GM19351 (cell line): ENCODE measurements around the gene KIF2C.
A peak's percentile ranks its signal among the peaks of the same experiment; 100 is the strongest.
"Not testable (repeated sequence)": the region's sequence is repeated elsewhere in the genome, so short reads cannot be mapped to it uniquely, and the experiment has no call there.

Experiments
- ATAC-seq: cut with Tn5 transposase; IDR thresholded peaks from one replicate; pipeline ENCODE4 v1.9.1; 2021; ENCODE audit warnings: mild to moderate bottlenecking, moderate library complexity; ENCODE audit not compliant: unreplicated experiment

Gene KIF2C

GRCh38 chr1:44739307-44740178, at the start of gene KIF2C:
TSS of gene KIF2C (plus strand) at chr1:44739837. CDS start at chr1:44739933, 96 bp downstream.
- ATAC-seq = peak; percentile 98

- ATAC-seq = no peak
These were observed 46.5 kb upstream of the KIF2C start for GRCh38 chr1:44693159-44693558.

DNA sequence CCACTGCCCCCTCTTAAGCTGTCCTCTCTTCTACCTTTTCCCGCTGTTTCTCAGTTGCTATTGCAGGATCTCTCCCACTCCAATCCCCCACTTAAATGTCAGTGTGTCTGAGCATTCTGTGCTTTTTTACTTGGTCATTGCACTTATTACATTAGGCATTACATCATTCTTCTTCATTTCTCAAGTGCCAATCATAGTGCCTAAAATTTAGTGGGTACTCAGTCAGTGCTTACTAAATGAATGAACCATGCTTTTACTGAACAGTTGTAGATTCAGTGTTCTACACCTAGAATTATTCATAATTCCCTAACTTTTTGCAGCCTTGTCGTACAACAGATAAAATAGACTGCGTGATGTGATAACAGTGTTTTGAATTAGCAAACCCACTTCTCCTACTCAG, 45.7 kb upstream of the KIF2C start:
- ATAC-seq = no peak

DNA sequence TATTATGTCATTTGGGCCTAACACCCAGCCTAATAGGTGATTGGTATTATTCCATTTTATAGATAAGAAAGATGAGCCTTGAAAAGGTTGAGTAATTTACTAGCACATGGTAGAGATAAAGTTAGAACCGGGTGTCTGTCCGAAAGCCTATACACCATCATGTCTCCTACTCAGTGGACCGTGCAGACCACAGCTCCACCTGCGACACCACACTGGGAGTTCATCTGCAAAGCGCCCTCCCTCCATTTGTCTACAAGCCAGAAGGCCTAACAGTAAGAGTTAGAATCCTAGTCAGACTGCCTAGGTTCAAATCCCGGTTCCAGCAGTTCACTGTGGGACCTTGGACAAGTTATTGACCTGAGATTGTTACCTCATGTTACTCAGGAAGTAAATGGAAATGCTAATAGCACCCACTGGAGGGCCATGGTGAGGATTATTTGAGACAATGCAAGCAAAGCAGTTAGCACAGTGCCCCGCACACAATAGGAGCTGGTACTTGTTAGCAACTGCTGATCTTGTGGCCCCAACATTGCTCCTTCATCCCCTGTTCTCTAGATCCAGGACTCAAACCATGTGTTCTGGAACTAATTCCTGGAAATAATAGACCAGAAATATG, 44.7 kb upstream of the KIF2C start:
- ATAC-seq = peak; percentile 75

- ATAC-seq = no peak
These were observed 44.0 kb upstream of the KIF2C start for GRCh38 chr1:44695671-44696070.

- ATAC-seq = no peak
These were observed 43.5 kb upstream of the KIF2C start for GRCh38 chr1:44696101-44696500.

- no peak for ATAC-seq
These were observed 42.8 kb upstream of the KIF2C start for GRCh38 chr1:44696789-44697345.

DNA sequence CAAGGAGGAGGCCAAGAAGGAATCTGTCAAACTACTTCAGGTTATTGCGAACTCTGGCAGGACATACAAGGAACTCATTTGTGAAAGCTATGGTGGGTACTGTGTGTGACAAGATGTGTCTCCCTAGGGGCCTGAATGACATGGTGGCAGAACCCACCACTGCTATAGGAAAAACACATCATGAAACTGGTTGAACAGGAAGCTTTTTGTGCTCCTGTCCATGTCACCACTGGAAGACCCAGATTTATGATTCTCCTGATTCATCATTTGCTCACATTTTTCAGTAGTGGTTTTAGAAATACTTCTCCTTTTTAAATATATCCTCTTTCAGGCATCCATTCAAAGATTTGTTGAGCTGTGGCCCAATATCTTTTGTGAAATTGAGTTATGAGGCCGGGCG, 41.5 kb upstream of the KIF2C start:
- ATAC-seq = no peak

GRCh38 chr1:44699375-44699774, 40.3 kb upstream of the KIF2C start:
- not testable (repeated sequence) for ATAC-seq

DNA sequence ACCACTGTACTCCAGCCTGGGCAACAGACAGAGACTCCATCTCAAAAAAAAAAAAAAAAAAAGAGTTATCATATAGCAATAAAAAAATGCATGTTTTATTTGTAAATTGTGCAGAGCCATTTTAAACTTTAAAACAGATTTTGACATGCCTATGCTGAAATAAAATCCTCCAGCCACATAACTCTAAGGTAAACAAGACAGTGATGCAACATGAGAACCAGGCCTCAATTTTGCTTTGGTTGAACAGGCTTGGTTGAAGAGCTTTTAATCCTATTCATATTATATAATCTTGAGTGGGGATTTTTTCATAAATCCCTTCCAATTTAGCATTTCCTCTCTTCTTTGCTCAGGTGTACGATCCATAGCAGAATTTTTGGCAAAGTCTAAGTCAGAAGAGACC, 39.1 kb upstream of the KIF2C start:
- ATAC-seq = no peak

GRCh38 chr1:44701141-44701573, 38.5 kb upstream of the KIF2C start:
- ATAC-seq = no peak

- ATAC-seq = no peak
These were observed 34.2 kb upstream of the KIF2C start for GRCh38 chr1:44705470-44705869.

- no peak for ATAC-seq
These were observed 33.7 kb upstream of the KIF2C start for GRCh38 chr1:44705938-44706337.

DNA sequence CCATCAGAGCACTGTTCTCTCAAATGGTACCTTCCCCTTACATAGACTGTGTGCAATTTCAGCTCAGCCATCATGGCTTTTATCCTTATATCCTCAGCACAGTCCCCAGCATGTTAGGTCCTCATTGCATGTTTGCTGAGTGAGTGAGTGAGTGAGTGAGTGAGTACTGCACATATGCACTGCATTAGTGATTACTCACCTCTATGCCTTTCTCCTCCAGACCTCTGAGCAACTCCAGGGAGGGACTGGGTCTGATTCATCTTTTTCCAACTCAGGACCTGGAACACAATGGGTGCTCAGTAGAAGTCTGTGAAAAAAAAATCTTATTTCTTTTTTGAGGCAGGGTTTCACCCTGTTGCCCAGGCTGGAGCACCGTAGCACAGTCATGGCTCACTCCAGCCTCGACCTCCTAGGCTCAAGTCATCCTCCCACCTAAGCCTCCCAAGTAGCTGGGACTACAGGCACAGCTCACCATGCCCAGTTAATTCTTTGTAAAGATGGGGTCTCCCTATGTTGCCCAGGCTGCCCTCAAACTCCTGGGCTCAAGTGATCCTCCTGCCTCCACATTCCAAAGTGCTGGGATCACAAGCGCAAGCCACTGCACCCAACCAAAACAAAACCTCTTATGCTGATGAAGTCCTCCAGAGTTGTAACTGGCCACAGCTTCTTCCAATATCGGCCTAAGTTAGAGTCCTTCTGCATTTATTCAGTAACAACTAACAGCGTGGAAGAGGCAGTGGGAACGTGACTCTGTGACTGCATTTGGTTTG, 32.3 kb upstream of the KIF2C start:
- ATAC-seq = no peak

DNA sequence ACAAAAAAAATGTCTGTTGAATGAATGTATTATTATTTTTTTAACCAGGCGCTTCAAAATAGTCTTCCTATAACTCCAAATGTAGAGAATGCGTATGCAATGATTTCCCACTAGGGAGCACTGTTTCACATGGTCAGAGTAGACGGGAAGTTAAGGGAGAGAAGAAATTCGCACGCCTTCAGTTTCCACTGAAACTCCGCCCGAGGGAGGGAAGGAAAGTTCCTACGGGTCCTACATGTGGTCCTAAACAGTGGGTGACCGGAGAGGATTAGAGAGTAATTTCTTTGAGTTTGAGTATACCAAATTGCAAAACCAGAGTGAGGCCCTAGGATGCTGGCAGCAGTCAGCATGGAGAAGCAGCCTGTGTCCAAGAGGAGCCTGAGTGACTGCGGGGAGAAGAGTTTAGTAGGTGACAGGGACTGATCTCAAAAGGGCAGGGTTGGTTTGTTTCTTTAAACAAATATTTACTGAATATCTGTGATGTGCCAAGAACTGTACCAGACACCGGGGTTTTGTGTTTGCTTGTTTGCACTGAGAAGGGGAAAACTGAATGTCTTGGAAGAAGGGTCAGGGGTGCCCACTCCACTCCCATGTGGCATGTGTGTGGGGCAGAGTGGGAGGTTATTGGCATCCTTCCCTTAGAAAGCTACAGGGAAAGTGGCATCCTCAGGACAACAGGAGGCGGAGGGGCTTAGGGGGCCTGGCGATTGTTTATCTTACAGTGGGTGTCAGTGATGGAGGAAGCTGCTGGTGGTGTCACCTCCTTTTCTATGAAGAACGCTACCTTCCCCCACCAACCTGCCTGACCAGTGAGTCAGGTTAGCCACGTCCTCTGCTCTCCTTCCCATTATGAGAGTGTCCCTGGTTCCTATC, 31.4 kb upstream of the KIF2C start:
- ATAC-seq = no peak

DNA sequence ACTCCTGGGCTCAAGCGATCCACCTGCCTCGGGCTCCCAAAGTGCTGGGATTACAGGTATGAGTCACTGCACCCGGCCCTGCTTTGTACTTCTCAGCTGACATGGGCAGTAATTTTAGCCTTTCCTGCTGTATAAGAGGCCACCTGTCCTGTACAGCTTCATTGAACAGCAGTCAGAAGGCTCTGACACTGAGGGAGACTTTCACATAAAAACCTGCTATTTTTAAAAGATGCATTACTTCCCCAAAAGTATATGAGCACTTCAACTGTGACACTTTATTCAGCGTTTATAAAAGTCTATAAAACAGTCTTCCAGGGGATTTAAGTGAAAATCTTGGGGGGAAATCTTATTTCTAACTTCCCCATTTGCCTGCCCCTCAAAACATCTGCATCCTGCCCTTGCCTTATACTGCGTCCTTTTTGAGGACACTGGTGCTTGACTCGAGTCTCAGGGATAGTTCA, 26.3 kb upstream of the KIF2C start:
- peak; percentile 69 for ATAC-seq

DNA sequence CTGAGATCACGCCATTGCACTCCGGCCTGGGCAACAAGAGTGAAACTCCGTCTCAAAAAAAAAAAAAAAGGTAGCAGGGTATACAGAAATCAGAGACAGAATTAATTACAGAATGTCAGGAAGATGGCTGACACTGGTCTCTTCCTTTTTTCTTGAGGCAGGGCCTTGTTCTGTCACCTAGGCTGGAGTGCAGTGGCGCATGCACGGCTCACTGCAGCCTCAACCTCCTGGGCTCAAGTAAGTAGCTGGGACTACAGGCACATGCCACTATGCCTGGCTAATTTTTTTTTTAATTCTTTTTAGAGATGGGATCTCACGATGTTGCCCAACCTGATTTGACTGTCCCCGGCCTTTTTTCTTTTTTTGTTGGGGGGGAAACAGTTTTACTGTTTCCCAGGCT, 25.1 kb upstream of the KIF2C start:
- no peak for ATAC-seq

- ATAC-seq = no peak
These were observed 24.6 kb upstream of the KIF2C start for GRCh38 chr1:44714944-44715571.

GRCh38 chr1:44717156-44717555, 22.5 kb upstream of the KIF2C start:
- ATAC-seq = no peak

- ATAC-seq = no peak
These were observed 22.0 kb upstream of the KIF2C start for GRCh38 chr1:44717653-44718052.
